HG02623 (cell line): ENCODE results near the gene CTDP1.

Experiments
- ATAC-seq: cut with Tn5 transposase; IDR thresholded peaks from one replicate; pipeline ENCODE4 v1.9.1; 2021; ENCODE audit warnings: moderate library complexity; ENCODE audit not compliant: unreplicated experiment

The CTDP1 gene

DNA sequence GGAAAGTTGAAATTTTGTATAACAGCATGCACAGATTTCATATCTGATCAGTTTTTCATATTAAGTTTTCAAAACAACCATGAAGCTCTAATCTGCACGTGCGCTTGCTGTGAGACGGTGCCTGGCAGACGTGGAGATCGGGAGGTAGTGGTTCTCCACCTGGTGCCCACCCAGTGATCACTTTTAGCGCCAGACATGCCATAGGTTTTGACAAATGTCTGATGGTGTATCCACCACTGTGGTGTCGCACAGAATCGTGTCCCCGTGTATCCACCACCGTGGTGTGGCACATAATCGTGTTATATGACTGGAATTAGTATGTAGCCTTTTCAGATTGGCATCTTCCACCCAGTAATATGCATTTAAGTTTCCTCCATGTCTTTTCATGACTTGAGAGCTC lies 77.2 kb downstream of the CTDP1 start:
- ATAC-seq, result no peak

GRCh38 chr18:79760348-79760747 lies 80.7 kb downstream of the CTDP1 start:
- ATAC-seq, result no peak

GRCh38 chr18:79760881-79761280 lies 81.3 kb downstream of the CTDP1 start:
- ATAC-seq, result no peak

DNA sequence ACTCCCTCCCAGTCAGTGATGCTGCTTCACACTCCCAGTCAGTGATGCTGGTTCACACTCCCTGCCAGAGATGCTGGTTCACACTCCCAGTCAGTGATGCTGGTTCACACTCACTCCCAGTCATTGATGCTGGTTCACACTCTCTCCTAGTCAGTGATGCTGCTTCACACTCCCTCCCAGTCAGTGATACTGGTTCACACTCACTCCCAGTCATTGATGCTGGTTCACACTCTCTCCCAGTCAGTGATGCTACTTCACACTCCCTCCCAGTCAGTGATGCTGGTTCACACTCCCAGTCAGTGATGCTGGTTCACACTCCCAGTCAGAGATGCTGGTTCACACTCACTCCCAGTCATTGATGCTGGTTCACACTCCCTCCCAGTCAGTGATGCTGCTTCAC lies 83.8 kb downstream of the CTDP1 start:
- no peak for ATAC-seq

DNA sequence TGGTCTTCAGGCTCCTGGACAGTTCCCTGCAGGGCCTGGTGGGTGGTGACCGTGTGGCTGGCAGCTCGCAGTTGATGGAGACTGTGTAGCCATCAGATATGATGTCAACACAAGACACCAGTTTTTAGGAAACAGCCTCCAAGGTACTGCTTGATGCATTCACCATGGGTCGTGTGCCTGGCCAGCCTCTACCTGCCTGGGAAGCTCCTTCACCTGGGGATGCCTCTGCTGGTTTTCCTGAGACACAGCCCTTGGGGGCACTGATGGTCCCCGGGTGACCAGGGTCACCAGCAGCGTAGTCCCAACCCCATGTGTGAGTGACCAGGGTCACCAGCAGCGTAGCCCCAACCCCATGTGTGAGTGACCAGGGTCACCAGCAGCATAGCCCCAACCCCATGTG lies 84.5 kb downstream of the CTDP1 start:
- no peak for ATAC-seq

GRCh38 chr18:79765491-79766245 lies 86.1 kb downstream of the CTDP1 start:
- no peak for ATAC-seq

- no peak for ATAC-seq
These were observed 86.7 kb downstream of the CTDP1 start for GRCh38 chr18:79766308-79766707.

GRCh38 chr18:79768745-79769144 lies 89.1 kb downstream of the CTDP1 start:
- ATAC-seq, result no peak

DNA sequence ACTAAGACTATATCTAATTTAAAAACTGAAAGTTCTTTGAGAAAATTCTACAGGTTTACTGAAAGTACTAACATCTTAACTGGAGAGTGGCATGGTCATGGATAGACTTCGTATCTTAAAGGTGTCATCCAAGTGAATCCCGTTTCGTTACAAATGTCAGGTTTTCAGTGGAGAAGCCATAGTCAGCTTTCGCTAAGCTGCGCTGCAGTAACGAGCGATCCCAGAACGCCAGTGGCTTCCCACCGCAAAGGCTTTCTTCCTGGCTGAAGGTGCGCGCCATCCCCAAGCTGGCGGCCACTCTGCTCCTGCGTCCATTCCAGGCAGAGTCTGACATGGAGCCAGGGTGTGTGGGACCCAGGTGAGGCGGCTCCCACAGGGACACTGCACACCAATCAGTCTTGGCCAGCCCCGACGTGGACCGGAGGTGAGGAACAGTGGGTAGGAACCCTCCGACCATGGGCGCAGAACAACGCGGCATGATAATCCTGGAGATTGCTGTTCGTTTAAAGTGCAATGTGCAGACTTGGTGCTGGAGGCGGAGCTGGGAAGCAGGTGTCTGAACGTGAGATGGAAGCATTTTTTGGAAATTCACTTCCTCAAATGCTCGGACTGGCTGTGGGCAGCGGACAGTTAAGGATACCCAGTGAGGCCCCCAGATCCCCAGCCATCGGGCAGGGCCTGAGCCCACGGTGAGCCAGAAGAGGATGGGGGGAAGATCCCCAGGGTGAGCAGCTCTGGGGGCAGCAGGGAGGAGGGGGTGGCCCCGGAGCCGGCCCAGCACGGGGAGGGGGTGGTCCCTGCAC lies 90.3 kb downstream of the CTDP1 start:
- ATAC-seq, result no peak

DNA sequence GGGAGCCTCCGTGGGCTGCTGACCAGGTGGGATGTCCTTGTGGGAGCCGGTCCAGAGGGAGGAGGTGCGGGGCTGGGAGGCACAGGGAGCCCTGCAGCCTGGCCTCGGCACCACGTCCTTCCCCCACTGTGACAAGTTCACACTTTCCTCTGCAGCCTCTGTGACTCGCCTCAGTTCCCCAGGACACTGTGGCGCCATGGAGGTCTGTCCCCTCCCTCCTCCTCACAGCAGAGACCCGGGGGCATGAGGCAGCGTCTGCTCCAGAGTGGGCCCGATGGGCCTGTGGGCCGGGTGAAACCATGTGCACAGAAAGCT lies 90.9 kb downstream of the CTDP1 start:
- no peak for ATAC-seq

GRCh38 chr18:79770826-79771225 lies 91.2 kb downstream of the CTDP1 start:
- no peak for ATAC-seq

- ATAC-seq, result no peak
These were observed 92.0 kb downstream of the CTDP1 start for GRCh38 chr18:79771446-79772107.

GRCh38 chr18:79772108-79772864 lies 92.7 kb downstream of the CTDP1 start:
- ATAC-seq, result no peak

DNA sequence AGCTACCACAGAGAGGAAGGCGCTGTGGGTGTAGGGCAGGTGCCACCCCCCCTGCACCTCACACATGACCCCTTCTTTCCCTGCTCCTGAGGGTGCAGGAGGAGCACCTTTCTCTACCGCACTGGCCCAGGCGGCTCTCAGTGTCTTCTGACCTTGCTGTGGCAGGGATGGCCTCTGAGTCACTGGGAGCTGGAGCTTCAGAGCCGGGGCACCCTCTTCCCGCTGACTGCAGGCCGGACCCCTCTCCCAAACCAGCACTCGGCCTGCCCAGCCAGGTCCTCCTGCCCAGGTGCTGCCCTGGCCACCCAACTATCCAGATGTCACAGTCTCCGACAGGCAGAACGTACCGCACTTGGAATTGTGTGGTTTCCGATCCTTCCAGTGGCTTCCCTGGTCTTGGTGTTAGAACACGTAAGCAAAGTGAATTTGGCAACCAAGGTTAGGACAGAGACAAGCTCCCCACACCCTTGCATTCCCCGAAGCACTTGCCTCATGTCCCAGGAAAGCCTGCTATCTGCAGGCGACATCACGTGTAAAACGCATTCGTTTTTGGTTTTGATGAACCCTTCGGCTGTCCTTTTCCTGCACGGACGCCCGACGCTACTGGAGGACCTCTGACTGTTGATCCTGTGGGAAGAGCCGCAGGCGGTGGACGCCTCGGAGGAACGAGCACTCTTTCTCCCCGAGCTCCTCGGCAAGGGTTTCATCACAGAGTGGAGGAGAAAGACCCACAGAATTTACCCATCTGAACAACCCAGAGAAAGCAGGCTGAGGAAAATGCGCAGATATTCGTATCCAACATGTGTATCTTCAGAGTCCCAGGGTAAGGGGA lies 93.5 kb downstream of the CTDP1 start:
- no peak for ATAC-seq

GRCh38 chr18:79774111-79774510 lies 94.5 kb downstream of the CTDP1 start:
- ATAC-seq, result no peak

DNA sequence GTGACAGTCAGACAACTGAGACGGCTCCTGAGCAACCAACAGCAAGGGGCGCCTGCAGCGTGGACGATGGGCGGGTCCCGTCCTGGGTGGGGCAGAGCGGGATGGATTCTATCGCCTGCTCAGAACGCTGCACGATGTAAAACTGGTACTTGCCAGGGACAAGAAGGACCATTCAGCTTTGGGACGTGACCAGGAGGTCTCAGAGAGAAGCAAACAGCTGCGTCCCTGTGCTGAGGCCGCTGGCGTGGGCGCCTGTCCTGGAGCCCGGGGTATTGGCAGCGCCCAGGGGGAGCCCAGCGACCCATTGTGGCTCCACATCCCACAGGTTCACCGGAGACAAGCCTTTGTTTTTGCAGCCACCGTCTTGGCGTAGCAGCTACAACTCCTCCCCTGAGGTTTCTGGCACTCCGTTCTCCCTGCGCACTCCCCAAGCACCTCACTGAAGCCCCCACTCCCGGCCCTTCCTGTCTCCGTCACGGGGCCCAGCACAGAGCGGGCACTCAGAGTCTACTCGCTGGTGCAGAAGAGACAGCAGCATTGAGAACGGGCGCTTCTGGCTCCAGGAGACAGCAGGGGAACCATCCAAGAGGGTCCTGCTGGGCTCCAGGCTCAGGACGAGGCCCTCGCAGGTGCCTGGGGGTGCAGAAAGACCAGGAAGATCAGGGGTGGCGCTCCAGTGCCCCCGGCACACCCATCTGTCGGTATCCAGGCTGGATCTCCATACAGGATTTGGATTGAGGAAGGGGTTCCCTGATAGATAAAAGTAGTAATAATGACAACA lies 96.0 kb downstream of the CTDP1 start:
- ATAC-seq, result no peak

DNA sequence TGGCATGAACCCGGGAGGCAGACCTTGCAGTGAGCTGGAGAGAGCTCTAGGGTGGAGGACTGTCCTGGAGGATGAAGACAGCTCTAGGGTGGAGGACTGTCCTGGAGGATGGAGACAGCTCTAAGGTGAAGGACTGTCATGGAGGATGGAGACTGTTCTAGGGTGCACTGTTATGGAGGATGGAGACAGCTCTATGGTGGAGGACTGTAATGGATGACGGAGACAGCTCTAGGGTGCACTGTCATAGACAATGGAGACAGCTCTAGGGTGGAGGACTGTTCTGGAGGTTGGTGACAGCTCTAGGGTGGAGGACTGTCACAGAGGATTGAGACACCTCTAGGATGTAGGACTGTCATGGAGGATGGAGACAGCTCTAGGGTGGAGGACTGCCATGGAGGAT lies 97.1 kb downstream of the CTDP1 start:
- ATAC-seq, result no peak

GRCh38 chr18:79778291-79778791 lies 98.7 kb downstream of the CTDP1 start:
- no peak for ATAC-seq

DNA sequence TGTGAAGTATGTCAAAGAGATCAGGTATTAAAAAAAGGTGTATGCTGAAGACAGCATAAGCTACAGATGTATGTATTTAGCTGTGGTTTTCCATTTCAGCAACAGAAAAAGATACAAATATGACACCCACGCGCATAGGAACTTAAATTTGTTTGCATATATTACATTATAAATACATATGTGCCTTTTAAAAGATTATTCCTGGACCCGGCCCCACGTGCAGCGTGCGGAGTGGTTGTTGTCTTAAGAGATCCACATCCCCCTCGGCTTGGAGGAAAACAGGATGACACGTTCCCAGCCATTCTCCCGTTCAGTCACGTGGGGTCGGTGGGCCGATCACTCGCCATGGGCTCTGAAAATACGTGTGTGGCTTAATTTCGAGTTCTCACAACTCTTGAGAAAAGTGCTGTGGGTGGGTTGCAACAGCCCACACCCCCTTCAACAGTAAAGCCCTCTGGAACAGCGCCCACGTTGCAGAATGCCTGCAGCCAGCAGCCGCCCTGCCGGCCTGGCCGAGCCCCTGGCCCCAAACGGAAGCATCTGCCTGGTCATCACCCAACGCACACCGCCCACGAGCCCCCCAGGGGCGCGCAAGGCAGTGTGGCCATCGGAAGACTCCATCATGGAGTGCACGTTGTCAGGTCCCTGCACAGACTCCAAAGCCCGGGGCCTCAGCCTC lies 99.6 kb downstream of the CTDP1 start:
- no peak for ATAC-seq
